ENCODE measurements around the gene EPRS1. TPM values are rescaled to one million over a fixed set of nuclear protein-coding genes. Genes with fewer than 3 reads are reported as not detected.
"Not testable (repeated sequence)": the region's sequence is repeated elsewhere in the genome, so short reads cannot be mapped to it uniquely, and the experiment has no call there.

The EPRS1 gene
- total and polyA plus RNA-seq, 12 donors: 40.5 to 96.7 (median 70.4) TPM

DNA sequence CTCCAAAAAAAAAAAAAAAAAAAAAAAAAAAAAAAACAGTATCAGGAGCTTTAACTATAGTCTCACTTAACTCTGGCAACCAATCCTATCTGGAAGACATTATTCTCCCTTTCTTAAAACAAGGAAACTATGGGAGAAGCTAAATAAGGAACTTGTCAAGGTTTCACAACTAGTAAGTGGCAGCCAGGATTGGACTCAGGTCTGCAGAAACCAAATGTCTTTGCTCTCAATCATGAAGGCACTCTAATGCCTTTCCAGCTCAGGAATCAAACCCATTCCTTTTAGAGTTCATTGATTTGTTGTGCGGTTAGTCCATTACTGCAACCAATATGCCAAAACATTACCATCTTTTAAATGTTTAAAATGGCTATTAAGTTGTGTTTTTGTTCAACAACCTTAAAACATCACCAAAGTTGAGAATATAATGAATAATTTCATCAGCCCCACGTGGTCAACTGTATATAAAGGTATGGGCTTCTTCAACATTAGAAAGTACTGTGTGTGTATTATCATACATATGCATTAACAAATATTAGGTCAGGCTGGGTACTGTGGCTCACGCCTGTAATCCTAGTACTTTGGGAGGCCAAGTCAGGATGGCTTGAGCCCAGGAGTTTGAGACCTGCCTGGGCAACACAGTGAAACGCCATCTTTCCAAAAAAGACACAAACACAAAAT, 1.5 kb downstream of the EPRS1 start:
- TF ChIP-seq, protein P1, sequence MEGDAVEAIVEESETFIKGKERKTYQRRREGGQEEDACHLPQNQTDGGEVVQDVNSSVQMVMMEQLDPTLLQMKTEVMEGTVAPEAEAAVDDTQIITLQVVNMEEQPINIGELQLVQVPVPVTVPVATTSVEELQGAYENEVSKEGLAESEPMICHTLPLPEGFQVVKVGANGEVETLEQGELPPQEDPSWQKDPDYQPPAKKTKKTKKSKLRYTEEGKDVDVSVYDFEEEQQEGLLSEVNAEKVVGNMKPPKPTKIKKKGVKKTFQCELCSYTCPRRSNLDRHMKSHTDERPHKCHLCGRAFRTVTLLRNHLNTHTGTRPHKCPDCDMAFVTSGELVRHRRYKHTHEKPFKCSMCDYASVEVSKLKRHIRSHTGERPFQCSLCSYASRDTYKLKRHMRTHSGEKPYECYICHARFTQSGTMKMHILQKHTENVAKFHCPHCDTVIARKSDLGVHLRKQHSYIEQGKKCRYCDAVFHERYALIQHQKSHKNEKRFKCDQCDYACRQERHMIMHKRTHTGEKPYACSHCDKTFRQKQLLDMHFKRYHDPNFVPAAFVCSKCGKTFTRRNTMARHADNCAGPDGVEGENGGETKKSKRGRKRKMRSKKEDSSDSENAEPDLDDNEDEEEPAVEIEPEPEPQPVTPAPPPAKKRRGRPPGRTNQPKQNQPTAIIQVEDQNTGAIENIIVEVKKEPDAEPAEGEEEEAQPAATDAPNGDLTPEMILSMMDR (IDR thresholded peaks at IDR 0.05): no peak
- 82 to 83% methylated on average over 4 of the region's 4 CpGs for WGBS, 2 donors
- DNase-seq: no peak
- no peaks in the 10 kb centered on the region for H3K9me3 ChIP-seq
- H3K27me3 ChIP-seq: no peaks in the 10 kb centered on the region
- H3K36me3 ChIP-seq: peaks cover 0 to 28% (median 4%) of the 10 kb centered on the region in 9 donors
- peak overlapping the region in 6 of 10 donors; percentile 76 to 98 (median 78) for H3K4me3 ChIP-seq
- peak overlapping the region in 4 of 10 donors; percentile 81 to 89 (median 86) for H3K27ac ChIP-seq
- intact Hi-C loops (cut with DNase I): loop anchor here in 2 of 10 donors (5.0 kb wide), 1 partner anchor 42 kb away; the partner anchor contains the start of gene BPNT1 (in 2 of the 2)
- peaks cover 0 to 33% (median 16%) of the 10 kb centered on the region in 9 donors for H3K4me1 ChIP-seq
- no peak for ATAC-seq

DNA sequence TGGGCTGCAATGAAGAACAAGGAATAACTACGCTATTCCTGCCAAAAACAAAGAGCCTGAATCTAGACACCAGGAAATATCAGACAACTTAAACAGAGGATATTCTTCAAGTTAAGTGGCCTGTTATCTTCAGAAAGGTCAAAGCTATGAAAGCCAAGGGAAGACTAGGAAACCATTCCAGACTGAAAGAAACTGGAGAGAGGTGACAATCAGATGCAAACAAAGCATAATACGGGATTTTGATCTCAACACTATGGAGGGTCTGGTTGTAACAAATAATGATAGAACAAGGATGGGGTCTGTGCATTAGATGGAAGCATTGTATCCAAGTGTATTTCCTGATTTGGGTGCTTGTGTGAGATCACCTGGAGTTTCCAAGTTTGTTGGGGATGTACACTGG, 2.7 kb downstream of the EPRS1 start:
- no peak overlapping the region for H3K4me3 ChIP-seq
- no peak overlapping the region for H3K27ac ChIP-seq
- H3K9me3 ChIP-seq: no peaks in the 10 kb centered on the region
- peaks cover 0 to 40% (median 13%) of the 10 kb centered on the region in 9 donors for H3K36me3 ChIP-seq
- intact Hi-C loops (cut with DNase I): no loop called here
- DNase-seq: no peak
- ATAC-seq: no peak
- TF ChIP-seq, protein P1 (IDR thresholded peaks at IDR 0.05): no peak
- WGBS, 2 donors: 64 to 67% methylated on average over 2 of the region's 2 CpGs
- no peaks in the 10 kb centered on the region for H3K27me3 ChIP-seq
- peaks cover 0 to 33% (median 16%) of the 10 kb centered on the region in 9 donors for H3K4me1 ChIP-seq

DNA sequence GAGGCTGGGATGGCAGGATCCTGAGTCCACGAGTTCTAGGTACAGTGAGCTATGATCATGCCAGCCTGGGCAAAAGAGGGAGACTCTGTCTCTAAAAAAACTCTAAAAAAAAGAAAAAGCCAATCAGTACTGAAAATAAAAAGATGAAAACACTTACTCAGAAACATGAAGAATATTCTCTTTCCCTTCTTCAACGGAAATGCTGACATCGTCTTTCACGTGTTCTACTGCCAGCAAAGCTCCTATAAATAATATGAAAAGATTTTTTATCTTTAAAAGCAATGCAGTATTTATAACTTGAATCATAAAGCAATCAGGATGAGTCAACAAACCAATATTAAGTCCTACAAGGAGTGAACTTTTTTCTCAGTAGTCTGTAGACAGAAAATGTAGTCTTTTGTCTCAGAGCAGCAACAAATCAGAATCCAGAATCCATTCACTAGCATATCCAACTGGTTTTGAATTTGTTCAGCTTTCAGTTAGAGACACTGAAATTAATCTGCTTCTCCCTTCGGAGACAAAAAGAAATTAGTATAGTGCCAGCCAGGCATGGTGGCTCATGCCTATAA, 6.2 kb downstream of the EPRS1 start:
- no peaks in the 10 kb centered on the region for H3K9me3 ChIP-seq
- DNase-seq (no peak), ATAC-seq (no peak)
- no peak overlapping the region for H3K4me3 ChIP-seq
- no peak overlapping the region for H3K27ac ChIP-seq
- 89 to 91% methylated on average over 5 of the region's 5 CpGs for WGBS, 2 donors
- H3K36me3 ChIP-seq: peaks cover 0 to 57% (median 13%) of the 10 kb centered on the region in 9 donors
- no peaks in the 10 kb centered on the region for H3K27me3 ChIP-seq
- TF ChIP-seq, protein P1 (IDR thresholded peaks at IDR 0.05): no peak
- peaks cover 0 to 20% (median 8%) of the 10 kb centered on the region in 9 donors for H3K4me1 ChIP-seq
- intact Hi-C loops (cut with DNase I): no loop called here

DNA sequence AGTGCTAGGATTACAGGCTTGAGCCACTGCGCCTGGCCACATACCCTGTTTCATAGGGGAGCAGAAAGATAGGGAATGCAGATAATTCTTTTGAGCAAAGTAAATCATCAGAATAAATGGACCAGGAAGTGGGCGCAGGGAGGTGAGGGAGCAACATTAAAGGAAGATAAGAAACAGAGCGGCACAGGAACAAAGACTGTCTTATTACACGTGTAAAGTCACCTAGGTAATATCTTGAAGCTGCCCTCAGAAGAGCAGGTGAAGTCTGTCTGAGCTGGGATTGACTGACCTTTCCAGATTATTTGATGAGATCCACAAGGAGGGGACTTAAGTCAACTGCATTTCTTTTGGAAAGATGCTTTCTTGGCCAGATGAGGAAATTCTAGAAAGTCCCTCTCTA, 7.7 kb downstream of the EPRS1 start:
- no peak for DNase-seq
- 87 to 90% methylated on average over 4 of the region's 4 CpGs for WGBS, 2 donors
- peaks cover 0 to 72% (median 13%) of the 10 kb centered on the region in 9 donors for H3K36me3 ChIP-seq

GRCh38 chr1:220037810-220038209, 8.5 kb downstream of the EPRS1 start:
- 90 to 95% methylated on average over 3 of the region's 3 CpGs for WGBS, 2 donors
- ATAC-seq; H3K9me3 ChIP-seq; H3K27ac ChIP-seq; DNase-seq; H3K4me3 ChIP-seq; H3K27me3 ChIP-seq; intact Hi-C loops (cut with DNase I); H3K4me1 ChIP-seq: not testable (repeated sequence)
- H3K36me3 ChIP-seq: peaks cover 0 to 79% (median 13%) of the 10 kb centered on the region in 9 donors

More for the DNA sequence above, 7.7 kb downstream of the EPRS1 start:
- peaks cover 0 to 5% (median 3%) of the 10 kb centered on the region in 9 donors for H3K4me1 ChIP-seq
- TF ChIP-seq, protein P1 (IDR thresholded peaks at IDR 0.05): no peak
- intact Hi-C loops (cut with DNase I): no loop called here
- H3K27ac ChIP-seq: no peak overlapping the region
- H3K27me3 ChIP-seq: no peaks in the 10 kb centered on the region
- no peak for ATAC-seq
- no peaks in the 10 kb centered on the region for H3K9me3 ChIP-seq
- H3K4me3 ChIP-seq: no peak overlapping the region

All from heart right ventricle (tissue), 16 donors.